ENCODE data around the gene BBS1.

DNA sequence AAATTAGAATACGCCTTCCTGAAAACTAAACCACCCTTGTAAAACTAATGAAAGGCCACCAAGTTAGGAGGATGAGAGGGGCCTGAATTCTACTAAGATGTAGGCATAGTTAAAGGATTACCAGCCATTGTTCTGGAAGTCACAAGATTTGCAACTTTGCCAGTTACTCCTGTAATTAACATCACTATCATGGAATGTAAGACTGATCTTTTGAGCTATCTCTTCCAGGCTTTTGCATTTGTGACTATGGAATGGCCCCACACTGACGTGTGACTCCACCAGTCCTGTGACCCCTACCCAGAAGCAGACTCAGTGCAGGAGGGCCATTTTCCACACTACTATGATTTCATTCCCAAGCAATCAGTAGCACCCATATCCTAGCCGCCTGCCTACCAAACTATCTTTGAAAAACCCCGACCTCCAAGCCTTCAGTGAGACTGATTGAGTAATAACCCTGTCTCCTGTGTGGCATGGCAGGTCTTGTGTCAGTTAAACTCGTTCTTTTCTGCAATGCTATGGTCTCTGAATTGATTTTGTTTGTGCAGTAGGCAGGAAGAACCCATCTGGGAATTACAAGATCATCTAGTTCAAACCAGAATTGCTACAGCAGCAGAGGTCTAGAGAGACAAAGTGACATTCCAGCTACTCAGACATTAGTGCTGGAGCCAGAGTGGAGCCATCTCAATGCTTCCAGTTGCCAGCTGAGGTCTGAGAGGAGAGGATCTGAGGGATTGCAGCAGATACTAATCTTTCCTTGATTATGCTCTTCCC is 59.8 kb downstream of the BBS1 start:
- TF ChIP-seq POLR2A (IDR thresholded peaks at IDR 0.05; ENCODE audit: extremely low read depth, insufficient read length) (no peak), MYC (IDR thresholded peaks at IDR 0.05; ENCODE audit: low read depth, low read length) (no peak)
- TF ChIP-seq, protein P1, sequence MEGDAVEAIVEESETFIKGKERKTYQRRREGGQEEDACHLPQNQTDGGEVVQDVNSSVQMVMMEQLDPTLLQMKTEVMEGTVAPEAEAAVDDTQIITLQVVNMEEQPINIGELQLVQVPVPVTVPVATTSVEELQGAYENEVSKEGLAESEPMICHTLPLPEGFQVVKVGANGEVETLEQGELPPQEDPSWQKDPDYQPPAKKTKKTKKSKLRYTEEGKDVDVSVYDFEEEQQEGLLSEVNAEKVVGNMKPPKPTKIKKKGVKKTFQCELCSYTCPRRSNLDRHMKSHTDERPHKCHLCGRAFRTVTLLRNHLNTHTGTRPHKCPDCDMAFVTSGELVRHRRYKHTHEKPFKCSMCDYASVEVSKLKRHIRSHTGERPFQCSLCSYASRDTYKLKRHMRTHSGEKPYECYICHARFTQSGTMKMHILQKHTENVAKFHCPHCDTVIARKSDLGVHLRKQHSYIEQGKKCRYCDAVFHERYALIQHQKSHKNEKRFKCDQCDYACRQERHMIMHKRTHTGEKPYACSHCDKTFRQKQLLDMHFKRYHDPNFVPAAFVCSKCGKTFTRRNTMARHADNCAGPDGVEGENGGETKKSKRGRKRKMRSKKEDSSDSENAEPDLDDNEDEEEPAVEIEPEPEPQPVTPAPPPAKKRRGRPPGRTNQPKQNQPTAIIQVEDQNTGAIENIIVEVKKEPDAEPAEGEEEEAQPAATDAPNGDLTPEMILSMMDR (IDR thresholded peaks at IDR 0.05; ENCODE audit: low read depth, low read length): no peak
